Vagina (tissue), 2 donors: ENCODE data around the gene MFAP3L.

Experiments
- CTCF ChIP-seq, 3 experiments: fragments of 450-650 bp in 2 of 3; fragments of 200-600 bp in 1 of 3; sonication (generic) in 1 of 3; IDR thresholded peaks; one replicate each; pipeline ENCODE4 v1.5.1; 2017 to 2019; ENCODE audit warnings: antibody characterized with exemption in 3 of 3, mild to moderate bottlenecking in 2 of 3, moderate library complexity in 2 of 3
- POLR2A ChIP-seq, 2 donors: fragments of 450-650 bp; IDR thresholded peaks; one replicate each; pipeline ENCODE4 v1.6.1; 2017; ENCODE audit warnings: antibody characterized with exemption in 2 of 2, mild to moderate bottlenecking in 2 of 2, moderate library complexity in 2 of 2
- POLR2AphosphoS5 ChIP-seq, 2 donors: sonication (generic); formaldehyde crosslinking; IDR thresholded peaks; one replicate each; pipeline ENCODE4 v1.9.0; 2017; ENCODE audit warnings: antibody characterized with exemption in 2 of 2, mild to moderate bottlenecking in 2 of 2, low read depth in 1 of 2; ENCODE audit not compliant: insufficient read depth in 1 of 2

- TF ChIP-seq CTCF (IDR thresholded peaks at IDR 0.05) (no peak), POLR2A (IDR thresholded peaks at IDR 0.05) (no peak), POLR2AphosphoS5 (IDR thresholded peaks at IDR 0.05; ENCODE audit: insufficient read depth in 1 of 2, low read depth in 1 of 2) (no peak)
Measured at GRCh38 chr4:170007113-170007512, 19.1 kb downstream of the MFAP3L start.
